ENCODE data around the gene SPRYD7.

- TF ChIP-seq CTCF (conservative IDR thresholded peaks at IDR 0.05; ENCODE audit: low read depth, low read length) (no peak), EZH2phosphoT487 (IDR thresholded peaks at IDR 0.05; ENCODE audit: borderline replicate concordance, low read length) (no peak), EZH2 (IDR thresholded peaks at IDR 0.05; ENCODE audit: low read length, unreplicated experiment) (no peak)
Measured at GRCh38 chr13:49904729-49905456, 31.2 kb downstream of the SPRYD7 start.

All from PC-3 (cell line).